Left ventricle myocardium inferior (tissue), 1 donor: ENCODE results near the gene RTEL1. TPM values are rescaled to one million over a fixed set of nuclear protein-coding genes. Genes with fewer than 3 reads are reported as not detected.
"Not testable (repeated sequence)": the region's sequence is repeated elsewhere in the genome, so short reads cannot be mapped to it uniquely, and the experiment has no call there.

Experiments used
- DNase-seq: peaks from one replicate; pipeline ENCODE4 v3.0.0-alpha.2; 2020
- H3K27ac ChIP-seq: fragments of 200-600 bp; replicated peaks from 2 replicates; pipeline ENCODE4 v1.8.0; 2021
- H3K27me3 ChIP-seq: fragments of 200-600 bp; 2 replicates; pipeline ENCODE4 v1.8.0; 2021; ENCODE audit warnings: low read depth
- H3K36me3 ChIP-seq: fragments of 200-600 bp; 2 replicates; pipeline ENCODE4 v1.8.0; 2021
- H3K4me1 ChIP-seq: fragments of 200-600 bp; 2 replicates; pipeline ENCODE4 v1.8.0; 2021
- H3K4me3 ChIP-seq: fragments of 200-600 bp; 2 replicates; pipeline ENCODE4 v1.8.0; 2021; ENCODE audit warnings: mild to moderate bottlenecking, moderate library complexity
- H3K9me3 ChIP-seq: fragments of 200-600 bp; replicated peaks from 2 replicates; pipeline ENCODE4 v1.8.0; 2021
- CTCF ChIP-seq: fragments of 200-600 bp; IDR thresholded peaks from 2 replicates; pipeline ENCODE4 v1.8.0; 2021; ENCODE audit warnings: antibody characterized with exemption, mild to moderate bottlenecking, borderline replicate concordance
- intact Hi-C: fragments of 100-400 bp; cut with micrococcal nuclease; formaldehyde crosslinking; loops from one replicate; pipeline ENCODE4 v1.11.0; 2022
- total RNA-seq: library from RNA; stranded (reverse); fragmentation: NEBNext Ultra II Directional; extraction: Animal tissue kit (Norgen Biotek cat#: 25700); gene quantifications from one replicate; pipeline ENCODE4 v1.2.1, GENCODE V29; 2021
- donor health status: DM: no; HTN: yes; CAD: no; lungs with severe emphysema.

The RTEL1 gene
- total RNA-seq, 1 donor from 2014 or later = 9.6 TPM

DNA sequence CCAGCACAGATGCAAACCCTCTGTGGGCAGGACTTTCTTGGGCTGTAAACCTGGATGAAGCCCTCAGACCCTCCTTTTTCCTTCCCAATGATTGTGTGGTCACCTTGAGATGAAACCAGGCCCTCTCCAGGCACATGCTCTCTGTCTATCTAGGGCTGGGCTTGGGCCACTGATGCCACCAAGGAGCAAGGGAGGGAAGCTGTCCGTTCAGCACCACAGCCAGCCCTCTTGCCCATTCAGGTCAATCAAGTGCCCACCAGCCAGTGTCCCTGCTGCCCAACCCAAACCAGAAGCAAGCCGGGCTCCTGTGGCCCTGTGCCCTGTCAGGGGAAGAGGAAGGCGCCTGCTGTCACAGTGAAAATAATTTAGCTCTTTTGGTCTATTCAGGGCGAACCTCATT, 12.9 kb upstream of the RTEL1 start:
- Histone ChIP-seq H3K4me3 (no peak overlapping the region), H3K9me3 (no peaks in the 10 kb centered on the region)

DNA sequence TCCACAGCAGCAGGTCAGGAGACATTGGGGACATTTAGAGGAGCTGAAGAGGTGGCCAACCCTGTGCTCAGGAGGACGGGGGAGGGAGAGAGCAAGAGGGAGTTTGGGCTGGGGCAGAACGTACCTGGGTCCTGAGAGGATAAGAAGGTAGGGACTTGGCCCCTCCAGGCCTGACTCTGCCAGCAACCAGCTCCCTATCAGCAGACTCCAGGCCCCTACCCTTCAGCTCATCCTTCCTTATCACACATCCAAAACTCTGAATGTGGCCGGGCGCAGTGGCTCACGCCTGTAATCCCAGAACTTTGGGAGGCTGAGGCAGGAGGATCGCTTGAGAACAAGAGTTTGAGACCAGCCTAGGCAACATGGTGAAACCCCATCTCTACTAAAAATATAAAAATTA, 9.9 kb upstream of the RTEL1 start:
- H3K4me3 ChIP-seq = no peak overlapping the region
- intact Hi-C loops = no loop called here
- no peak for DNase-seq
- peaks cover 14% of the 10 kb centered on the region for H3K27me3 ChIP-seq
- H3K27ac ChIP-seq = no peak overlapping the region
- no peak for TF ChIP-seq CTCF
- no peaks in the 10 kb centered on the region for H3K9me3 ChIP-seq
- peaks cover 21% of the 10 kb centered on the region for H3K4me1 ChIP-seq
- H3K36me3 ChIP-seq = no peaks in the 10 kb centered on the region

More for the DNA sequence above, 12.9 kb upstream of the RTEL1 start:
- no peak overlapping the region for H3K27ac ChIP-seq
- no peaks in the 10 kb centered on the region for H3K27me3 ChIP-seq
- DNase-seq = no peak
- intact Hi-C loops = no loop called here
- TF ChIP-seq CTCF = no peak
- H3K4me1 ChIP-seq = peaks cover 14% of the 10 kb centered on the region
- no peaks in the 10 kb centered on the region for H3K36me3 ChIP-seq

- Histone ChIP-seq H3K4me3 (no peak overlapping the region), H3K36me3 (no peaks in the 10 kb centered on the region), H3K4me1 (peaks cover 28% of the 10 kb centered on the region), H3K9me3 (no peaks in the 10 kb centered on the region), H3K27ac (no peak overlapping the region), H3K27me3 (peaks cover 14% of the 10 kb centered on the region)
- no peak for TF ChIP-seq CTCF
- no peak for DNase-seq
- intact Hi-C loops = no loop called here
These were observed 9.1 kb upstream of the RTEL1 start for GRCh38 chr20:63648895-63649589.

- H3K36me3 ChIP-seq, H3K9me3 ChIP-seq, H3K4me3 ChIP-seq, H3K27ac ChIP-seq, DNase-seq, intact Hi-C loops: not testable (repeated sequence)
- Histone ChIP-seq H3K27me3 (peaks cover 14% of the 10 kb centered on the region), H3K4me1 (peaks cover 31% of the 10 kb centered on the region)
These were observed 7.6 kb upstream of the RTEL1 start for GRCh38 chr20:63650486-63650885.

DNA sequence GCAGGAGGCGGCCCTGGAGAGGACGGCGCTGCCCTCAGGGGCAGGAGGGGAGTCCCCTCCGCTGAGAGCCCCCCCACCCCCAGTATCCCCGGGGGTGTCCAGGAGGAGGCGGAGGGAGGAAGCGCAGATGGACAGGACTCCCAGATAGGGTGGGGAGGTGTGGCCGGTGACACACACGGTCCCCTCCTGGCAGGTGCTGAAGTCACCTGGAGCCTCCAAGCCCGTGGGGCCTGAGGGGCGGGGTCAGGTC, 6.2 kb upstream of the RTEL1 start:
- no peak for DNase-seq
- Histone ChIP-seq H3K36me3 (no peaks in the 10 kb centered on the region), H3K4me3 (peak overlapping the region; percentile 70), H3K27me3 (peaks cover 14% of the 10 kb centered on the region), H3K9me3 (no peaks in the 10 kb centered on the region), H3K4me1 (peaks cover 31% of the 10 kb centered on the region), H3K27ac (peak overlapping the region; percentile 63)
- intact Hi-C loops = no loop called here
- no peak for TF ChIP-seq CTCF

DNA sequence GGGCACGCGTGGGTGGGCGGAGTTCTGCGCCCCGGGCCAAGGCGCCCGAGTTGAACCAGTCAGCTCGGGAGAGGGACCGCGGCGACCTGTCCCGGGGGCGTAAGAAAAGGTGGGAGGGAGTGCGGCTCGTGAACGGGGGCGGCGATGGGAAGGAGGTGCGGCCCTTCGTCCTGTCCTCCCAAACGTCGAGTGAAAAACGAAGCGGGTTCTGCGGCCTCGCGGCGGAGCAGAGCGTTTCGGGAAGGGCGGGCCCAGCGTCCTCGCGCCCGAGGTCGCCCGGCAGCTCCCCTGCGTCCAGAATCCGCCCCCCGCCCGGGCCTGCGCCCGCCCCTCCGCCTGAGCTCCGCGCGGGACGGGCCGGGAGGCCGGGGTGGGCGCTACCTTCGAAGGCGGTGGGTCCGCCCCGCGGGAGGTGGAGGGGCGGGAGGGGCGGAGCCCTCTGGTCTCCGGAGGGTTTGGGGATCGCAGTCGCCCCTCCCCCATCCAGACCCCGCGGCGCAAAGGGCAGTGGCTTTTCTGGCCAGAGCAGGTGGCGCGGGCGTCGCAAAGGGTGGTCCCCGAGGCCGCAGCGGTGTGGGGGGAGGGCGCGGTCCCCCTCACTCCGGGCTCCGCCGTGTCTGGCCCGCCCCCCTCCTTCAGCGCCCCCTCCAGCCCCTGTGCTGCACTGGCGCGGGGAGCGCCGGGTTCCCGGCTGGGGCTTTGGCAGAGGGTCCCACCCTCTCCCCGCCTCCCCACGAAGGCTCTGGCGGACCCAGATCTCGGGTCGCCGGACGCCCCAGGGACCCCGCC, 5.7 kb upstream of the RTEL1 start:
- peaks cover 36% of the 10 kb centered on the region for H3K4me1 ChIP-seq
- no peaks in the 10 kb centered on the region for H3K36me3 ChIP-seq
- peak overlapping the region; percentile 70 for H3K4me3 ChIP-seq
- no peak for TF ChIP-seq CTCF
- peak; percentile 48 for DNase-seq
- H3K27ac ChIP-seq = peak overlapping the region; percentile 63
- H3K9me3 ChIP-seq = no peaks in the 10 kb centered on the region
- H3K27me3 ChIP-seq = peaks cover 14% of the 10 kb centered on the region
- intact Hi-C loops = no loop called here
